Activated CD4-positive, alpha-beta memory T cell treated with anti-CD3 and anti-CD28 coated beads, Interleukin-2, amount 10 ng/mL, durations not matched to agents 7 days and 5 days (primary cell): ENCODE data around the gene RAB33A. TPM values are rescaled to one million over a fixed set of nuclear protein-coding genes. Genes with fewer than 3 reads are reported as not detected.

Experiments
- CTCF ChIA-PET: fragments of 350-600 bp; sonication (Branson Sonifier 250); formaldehyde crosslinking; loops from one replicate; lab custom pipeline; 2021; ENCODE audit warnings: antibody characterized with exemption, inconsistent platforms; lab: Charles Lee
- POLR2A ChIA-PET: fragments of 350-600 bp; sonication (Branson Sonifier 250); formaldehyde crosslinking; loops from one replicate; lab custom pipeline; 2021; ENCODE audit warnings: antibody characterized with exemption; lab: Charles Lee
- DNase-seq: peaks from one replicate; pipeline ENCODE4 v3.0.0-alpha.2; 2020
- H3K27ac Mint-ChIP-seq: one replicate; pipeline ENCODE4 v1.8.0; 2021; ENCODE audit warnings: mild to moderate bottlenecking, mixed read lengths
- H3K27me3 Mint-ChIP-seq: one replicate; pipeline ENCODE4 v1.8.0; 2021; ENCODE audit warnings: mixed read lengths
- H3K36me3 Mint-ChIP-seq: one replicate; pipeline ENCODE4 v1.8.0; 2021; ENCODE audit warnings: low read depth, mixed read lengths
- H3K4me1 Mint-ChIP-seq: one replicate; pipeline ENCODE4 v1.8.0; 2021; ENCODE audit warnings: mixed read lengths
- H3K4me3 Mint-ChIP-seq: one replicate; pipeline ENCODE4 v1.8.0; 2021; ENCODE audit warnings: mild to moderate bottlenecking, mixed read lengths
- H3K9me3 Mint-ChIP-seq: one replicate; pipeline ENCODE4 v1.8.0; 2021; ENCODE audit warnings: mixed read lengths
- total RNA-seq, 2 experiments: library from RNA; stranded (reverse); gene quantifications; one replicate each; pipeline ENCODE4 v1.2.3, GENCODE V29; 2021

Gene RAB33A
- 10 to 100 TPM; 37.0 to 38.8 TPM for total RNA-seq

GRCh38 chrX:130171446-130172126, at the start of gene RAB33A:
TSS of gene RAB33A (plus strand) at chrX:130171962. CDS start at chrX:130172063, 101 bp downstream.
- Mint-ChIP-seq H3K27ac (peak within 1 kb of the TSS; percentile 87), H3K27me3 (no peaks in the 10 kb centered on the region), H3K4me1 (peaks cover 48% of the 10 kb centered on the region), H3K9me3 (no peaks in the 10 kb centered on the region), H3K4me3 (peak within 1 kb of the TSS; percentile 78), H3K36me3 (peaks cover 27% of the 10 kb centered on the region)
- DNase-seq: peak; percentile 56
- POLR2A ChIA-PET: interaction anchor here (0.6 to 5.8 kb wide), 12 partner anchors 9 to 96 kb away, joined by 3 to 38 read pairs (median 4); partner anchors contain the start of gene ZNF280C
- CTCF ChIA-PET: interaction anchor here (0.7 to 1.5 kb wide), 4 partner anchors 15 to 246 kb away, joined by 3 to 5 read pairs (median 4); no protein-coding TSS in a partner anchor

GRCh38 chrX:130124577-130124976, 47.2 kb upstream of the RAB33A start:
- H3K36me3 Mint-ChIP-seq: peaks cover 24% of the 10 kb centered on the region
- DNase-seq: no peak
- H3K4me3 Mint-ChIP-seq: no peak overlapping the region
- H3K9me3 Mint-ChIP-seq: no peaks in the 10 kb centered on the region
- ChIA-PET POLR2A (no interaction called here), CTCF (no interaction called here)
- H3K27ac Mint-ChIP-seq: no peak overlapping the region
- H3K4me1 Mint-ChIP-seq: peaks cover 11% of the 10 kb centered on the region
- H3K27me3 Mint-ChIP-seq: no peaks in the 10 kb centered on the region

- Mint-ChIP-seq H3K4me3 (no peak overlapping the region), H3K4me1 (peaks cover 4% of the 10 kb centered on the region), H3K27ac (no peak overlapping the region), H3K27me3 (no peaks in the 10 kb centered on the region), H3K36me3 (peaks cover 26% of the 10 kb centered on the region), H3K9me3 (no peaks in the 10 kb centered on the region)
- CTCF ChIA-PET: no interaction called here
- no peak for DNase-seq
- POLR2A ChIA-PET: no interaction called here
Measured at GRCh38 chrX:130125091-130125874, 46.5 kb upstream of the RAB33A start.

DNA sequence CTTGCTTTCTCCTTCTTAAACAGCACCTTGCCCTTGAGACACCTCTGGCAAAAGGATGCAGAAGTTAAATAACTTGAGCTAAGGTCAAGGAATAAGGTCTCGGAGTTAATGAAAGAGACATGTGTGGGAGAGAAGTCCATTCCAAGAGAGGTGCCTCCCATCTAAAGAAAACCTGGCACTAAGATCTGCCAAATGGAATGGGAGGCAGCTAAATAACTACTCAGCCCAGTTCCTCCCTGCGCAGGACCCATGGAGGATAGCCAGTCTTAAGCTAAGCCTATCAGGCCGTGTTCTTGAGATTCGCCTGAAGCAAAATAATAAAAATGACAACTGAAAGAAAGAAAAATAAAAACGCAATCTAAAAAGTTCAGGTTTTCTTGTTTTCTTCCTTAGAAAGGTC, 40.8 kb upstream of the RAB33A start:
- no peak overlapping the region for H3K27ac Mint-ChIP-seq
- H3K27me3 Mint-ChIP-seq: no peaks in the 10 kb centered on the region
- CTCF ChIA-PET: interaction anchor here (1.9 kb wide), 1 partner anchor 11 kb away, joined by 7 read pairs; no protein-coding TSS in a partner anchor
- peaks cover 25% of the 10 kb centered on the region for H3K36me3 Mint-ChIP-seq
- no peak for DNase-seq
- no peaks in the 10 kb centered on the region for H3K4me1 Mint-ChIP-seq
- POLR2A ChIA-PET: no interaction called here
- no peaks in the 10 kb centered on the region for H3K9me3 Mint-ChIP-seq
- no peak overlapping the region for H3K4me3 Mint-ChIP-seq

- Mint-ChIP-seq H3K4me3 (no peak overlapping the region), H3K4me1 (no peaks in the 10 kb centered on the region), H3K36me3 (peaks cover 22% of the 10 kb centered on the region), H3K27ac (no peak overlapping the region), H3K27me3 (no peaks in the 10 kb centered on the region), H3K9me3 (no peaks in the 10 kb centered on the region)
- DNase-seq: no peak
- ChIA-PET CTCF (interaction anchor here (1.4 kb wide), 1 partner anchor 16 kb away, joined by 4 read pairs; no protein-coding TSS in a partner anchor), POLR2A (interaction anchor here (1.1 to 1.5 kb wide), 2 partner anchors 29 to 34 kb away, joined by 3 to 4 read pairs; partner anchors contain the start of gene AIFM1)
Measured at GRCh38 chrX:130136496-130136895, 35.3 kb upstream of the RAB33A start.

DNA sequence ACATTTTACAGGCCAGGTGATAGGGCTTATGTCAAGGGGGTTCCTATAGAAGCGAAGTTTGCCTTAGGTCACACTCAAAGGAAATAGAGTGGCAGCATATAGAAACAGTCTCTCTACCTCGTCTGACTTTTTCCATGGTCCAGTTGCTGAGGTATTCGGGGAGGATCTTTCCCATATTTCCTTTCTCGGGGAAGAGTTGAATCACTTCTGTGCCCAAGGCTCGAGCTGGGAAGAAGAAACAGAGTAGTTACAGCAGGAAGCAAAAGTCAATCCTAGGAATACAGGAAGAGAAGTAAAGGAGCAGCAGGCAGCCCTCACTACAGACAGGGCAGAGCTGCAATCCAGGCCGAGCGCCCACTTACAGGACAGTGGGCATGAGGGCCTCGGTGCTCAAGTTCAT, 34.8 kb upstream of the RAB33A start:
- no peak for DNase-seq
- Mint-ChIP-seq H3K4me3 (no peak overlapping the region), H3K27ac (no peak overlapping the region), H3K36me3 (peaks cover 27% of the 10 kb centered on the region), H3K9me3 (no peaks in the 10 kb centered on the region), H3K27me3 (no peaks in the 10 kb centered on the region), H3K4me1 (no peaks in the 10 kb centered on the region)
- POLR2A ChIA-PET: interaction anchor here (1.1 kb wide), 1 partner anchor 33 kb away, joined by 3 read pairs; no protein-coding TSS in a partner anchor
- CTCF ChIA-PET: interaction anchor here (1.4 kb wide), 1 partner anchor 16 kb away, joined by 4 read pairs; no protein-coding TSS in a partner anchor

- H3K27ac Mint-ChIP-seq: no peak overlapping the region
- no peak for DNase-seq
- no peak overlapping the region for H3K4me3 Mint-ChIP-seq
- ChIA-PET POLR2A (no interaction called here), CTCF (interaction anchor here (0.6 kb wide), 1 partner anchor 98 kb away, joined by 3 read pairs; no protein-coding TSS in a partner anchor)
- H3K4me1 Mint-ChIP-seq: no peaks in the 10 kb centered on the region
- H3K36me3 Mint-ChIP-seq: peaks cover 36% of the 10 kb centered on the region
- no peaks in the 10 kb centered on the region for H3K9me3 Mint-ChIP-seq
- no peaks in the 10 kb centered on the region for H3K27me3 Mint-ChIP-seq
Measured at GRCh38 chrX:130139474-130140201, 32.1 kb upstream of the RAB33A start.

- H3K27ac Mint-ChIP-seq: no peak overlapping the region
- no peaks in the 10 kb centered on the region for H3K9me3 Mint-ChIP-seq
- H3K27me3 Mint-ChIP-seq: no peaks in the 10 kb centered on the region
- POLR2A ChIA-PET: no interaction called here
- peaks cover 2% of the 10 kb centered on the region for H3K4me1 Mint-ChIP-seq
- CTCF ChIA-PET: no interaction called here
- peaks cover 47% of the 10 kb centered on the region for H3K36me3 Mint-ChIP-seq
- H3K4me3 Mint-ChIP-seq: no peak overlapping the region
- no peak for DNase-seq
Measured at GRCh38 chrX:130144509-130144908, 27.3 kb upstream of the RAB33A start.

- ChIA-PET CTCF (no interaction called here), POLR2A (no interaction called here)
- Mint-ChIP-seq H3K36me3 (peaks cover 47% of the 10 kb centered on the region), H3K4me1 (peaks cover 2% of the 10 kb centered on the region), H3K9me3 (no peaks in the 10 kb centered on the region), H3K4me3 (no peak overlapping the region), H3K27ac (no peak overlapping the region), H3K27me3 (no peaks in the 10 kb centered on the region)
- DNase-seq: no peak
Measured at GRCh38 chrX:130145123-130145522, 26.6 kb upstream of the RAB33A start.

- POLR2A ChIA-PET: interaction anchor here (0.9 to 1.1 kb wide), 2 partner anchors 18 to 25 kb away, joined by 3 to 4 read pairs; partner anchors contain the start of gene AIFM1
Measured at GRCh38 chrX:130147631-130148030, 24.1 kb upstream of the RAB33A start.

GRCh38 chrX:130155564-130155963, 16.2 kb upstream of the RAB33A start:
- no peaks in the 10 kb centered on the region for H3K27me3 Mint-ChIP-seq
- H3K27ac Mint-ChIP-seq: no peak overlapping the region
- DNase-seq: no peak
- peaks cover 20% of the 10 kb centered on the region for H3K36me3 Mint-ChIP-seq
- POLR2A ChIA-PET: interaction anchor here (1.4 kb wide), 1 partner anchor 73 kb away, joined by 3 read pairs; no protein-coding TSS in a partner anchor
- H3K9me3 Mint-ChIP-seq: no peaks in the 10 kb centered on the region
- CTCF ChIA-PET: interaction anchor here (1.7 to 2.7 kb wide), 2 partner anchors 34 to 75 kb away, joined by 4 to 8 read pairs; no protein-coding TSS in a partner anchor
- peaks cover 9% of the 10 kb centered on the region for H3K4me1 Mint-ChIP-seq
- no peak overlapping the region for H3K4me3 Mint-ChIP-seq

More at GRCh38 chrX:130147631-130148030, 24.1 kb upstream of the RAB33A start:
- Mint-ChIP-seq H3K27ac (no peak overlapping the region), H3K36me3 (peaks cover 44% of the 10 kb centered on the region), H3K27me3 (no peaks in the 10 kb centered on the region), H3K4me1 (peaks cover 2% of the 10 kb centered on the region), H3K4me3 (no peak overlapping the region), H3K9me3 (no peaks in the 10 kb centered on the region)
- CTCF ChIA-PET: interaction anchor here (1.3 to 2.3 kb wide), 2 partner anchors 44 to 47 kb away, joined by 4 to 8 read pairs; no protein-coding TSS in a partner anchor
- no peak for DNase-seq

- POLR2A ChIA-PET: interaction anchor here (1.4 kb wide), 1 partner anchor 16 kb away, joined by 4 read pairs; no protein-coding TSS in a partner anchor
- H3K4me1 Mint-ChIP-seq: peaks cover 22% of the 10 kb centered on the region
- peaks cover 26% of the 10 kb centered on the region for H3K36me3 Mint-ChIP-seq
- no peak overlapping the region for H3K27ac Mint-ChIP-seq
- H3K4me3 Mint-ChIP-seq: no peak overlapping the region
- H3K27me3 Mint-ChIP-seq: no peaks in the 10 kb centered on the region
- DNase-seq: no peak
- CTCF ChIA-PET: interaction anchor here (0.6 to 0.9 kb wide), 2 partner anchors 37 to 97 kb away, joined by 3 read pairs; no protein-coding TSS in a partner anchor
- H3K9me3 Mint-ChIP-seq: no peaks in the 10 kb centered on the region
Measured at GRCh38 chrX:130158311-130158710, 13.5 kb upstream of the RAB33A start.
